PC-3 (cell line): Measurements from ENCODE around the gene ABTB2. TPM values are rescaled to one million over a fixed set of nuclear protein-coding genes. Genes with fewer than 3 reads are reported as not detected.

Experiments
- ATAC-seq: fragments of 200-7000 bp; cut with Tn5 transposase; 2 replicates; pipeline ENCODE4 v1.9.1; 2020; ENCODE audit warnings: mild to moderate bottlenecking, moderate library complexity
- BruUV-seq: library from RNA; stranded (reverse); fragments of 400-500 nt; replicated peaks from 2 replicates; lab custom pipeline; 2021; lab: Mats Ljungman, UMichigan
- CTCF ChIA-PET: fragments of 300-600 bp; sonication (Branson Sonifier 250); formaldehyde crosslinking; loops from one replicate; lab custom pipeline; 2022; ENCODE audit warnings: antibody characterized with exemption; lab: Charles Lee
- POLR2A ChIA-PET: fragments of 300-600 bp; sonication (Branson Sonifier 250); formaldehyde crosslinking; loops from one replicate; lab custom pipeline; 2022; ENCODE audit warnings: antibody characterized with exemption; ENCODE audit not compliant: unreplicated experiment; lab: Charles Lee
- DNase-seq: peaks from one replicate; pipeline ENCODE4 v3.0.0-alpha.2; 2015
- H2AFZ ChIP-seq: fragments of 300-600 bp; sonication (generic); 2 replicates; pipeline ENCODE4 v1.6.0; 2016; ENCODE audit warnings: antibody characterized with exemption, low read length
- H3F3A ChIP-seq: fragments of 300-600 bp; sonication (generic); one replicate; pipeline ENCODE4 v1.6.0; 2017; ENCODE audit warnings: antibody characterized with exemption, low read length, control low read depth, mild to moderate bottlenecking; ENCODE audit not compliant: unreplicated experiment
- H3K27ac ChIP-seq: fragments of 300-600 bp; sonication (generic); 2 replicates; pipeline ENCODE4 v1.5.1; 2016; ENCODE audit warnings: mild to moderate bottlenecking, low read length
- H3K27me3 ChIP-seq: fragments of 300-600 bp; sonication (generic); 2 replicates; pipeline ENCODE4 v1.6.1; 2016; ENCODE audit warnings: low read length, mixed read lengths
- H3K36me3 ChIP-seq: fragments of 300-600 bp; sonication (generic); 2 replicates; pipeline ENCODE4 v1.6.1; 2016; ENCODE audit warnings: low read depth, mixed run types, low read length, mixed read lengths
- H3K4me1 ChIP-seq: fragments of 300-600 bp; sonication (generic); 2 replicates; pipeline ENCODE4 v1.5.1; 2016; ENCODE audit warnings: low read length; ENCODE audit not compliant: insufficient read depth
- H3K4me2 ChIP-seq: fragments of 300-600 bp; sonication (generic); 2 replicates; pipeline ENCODE4 v1.6.0; 2016; ENCODE audit warnings: low read length
- H3K4me3 ChIP-seq: fragments of 300-600 bp; sonication (generic); 2 replicates; pipeline ENCODE4 v1.5.1; 2016; ENCODE audit warnings: mild to moderate bottlenecking, low read length, mixed read lengths
- H3K79me2 ChIP-seq: fragments of 300-600 bp; sonication (generic); 2 replicates; pipeline ENCODE4 v1.6.1; 2017; ENCODE audit warnings: low read length, mixed read lengths
- H3K9ac ChIP-seq: fragments of 300-600 bp; sonication (generic); 2 replicates; pipeline ENCODE4 v1.6.0; 2016; ENCODE audit warnings: mild to moderate bottlenecking, low read length
- H3K9me2 ChIP-seq: fragments of 300-600 bp; sonication (generic); replicated peaks from 2 replicates; pipeline ENCODE4 v1.6.1; 2016; ENCODE audit warnings: mixed run types, low read length, mixed read lengths
- H3K9me3 ChIP-seq: fragments of 300-600 bp; sonication (generic); 2 replicates; pipeline ENCODE4 v1.6.1; 2016; ENCODE audit warnings: low read length, mixed read lengths
- H4K20me1 ChIP-seq: fragments of 300-600 bp; sonication (generic); 2 replicates; pipeline ENCODE4 v1.6.1; 2016; ENCODE audit warnings: low read length, mixed read lengths
- EZH2 ChIP-seq: fragments of 300-600 bp; sonication (generic); IDR thresholded peaks from one replicate; pipeline ENCODE4 v1.6.1; 2017; ENCODE audit warnings: antibody characterized with exemption, mild to moderate bottlenecking, low read length; ENCODE audit not compliant: unreplicated experiment
- EZH2phosphoT487 ChIP-seq: fragments of 300-600 bp; sonication (generic); IDR thresholded peaks from 2 replicates; pipeline ENCODE4 v1.6.1; 2018; ENCODE audit warnings: mild to moderate bottlenecking, antibody characterized with exemption, low read length, borderline replicate concordance
- intact Hi-C: fragments of 100-400 bp; cut with micrococcal nuclease; formaldehyde crosslinking; loops from 2 replicates; pipeline ENCODE4 v1.9.0; 2023
- total RNA-seq: library from RNA; depleted of rRNA; stranded (reverse); fragments of >200 nt; gene quantifications from 2 replicates; pipeline ENCODE4 v1.2.3, GENCODE V29; 2014
- TF ChIP-seq, protein P1 (sequence below): fragments of 300-600 bp; sonication (generic); conservative IDR thresholded peaks from 2 replicates; pipeline ENCODE4 v1.5.1; 2017; ENCODE audit warnings: antibody characterized with exemption, low read depth, mild to moderate bottlenecking, low read length

ABTB2 gene
- total RNA-seq, 1 experiment from 2014 or later, result 5.2 TPM

- DNase-seq (no peak), ATAC-seq (0 out of 2 replicates have a peak, but pooled peaks have one; percentile 8)
- Histone ChIP-seq H2AFZ (no peak overlapping the region), H3K27me3 (no peaks in the 10 kb centered on the region), H3F3A (no peaks in the 10 kb centered on the region), H3K4me3 (no peak overlapping the region), H3K4me1 (no peaks in the 10 kb centered on the region), H3K9me3 (no peaks in the 10 kb centered on the region), H4K20me1 (no peaks in the 10 kb centered on the region), H3K9me2 (no peaks in the 10 kb centered on the region), H3K36me3 (0 out of 2 replicates have a peak, but pooled peaks cover 2% of the 10 kb centered on the region), H3K27ac (no peak overlapping the region), H3K79me2 (no peaks in the 10 kb centered on the region), H3K4me2 (no peak overlapping the region), H3K9ac (no peak overlapping the region)
- CTCF ChIA-PET, result no interaction called here
- BruUV-seq, result no TSS peak
- no peak for TF ChIP-seq EZH2phosphoT487
- TF ChIP-seq, protein P1, sequence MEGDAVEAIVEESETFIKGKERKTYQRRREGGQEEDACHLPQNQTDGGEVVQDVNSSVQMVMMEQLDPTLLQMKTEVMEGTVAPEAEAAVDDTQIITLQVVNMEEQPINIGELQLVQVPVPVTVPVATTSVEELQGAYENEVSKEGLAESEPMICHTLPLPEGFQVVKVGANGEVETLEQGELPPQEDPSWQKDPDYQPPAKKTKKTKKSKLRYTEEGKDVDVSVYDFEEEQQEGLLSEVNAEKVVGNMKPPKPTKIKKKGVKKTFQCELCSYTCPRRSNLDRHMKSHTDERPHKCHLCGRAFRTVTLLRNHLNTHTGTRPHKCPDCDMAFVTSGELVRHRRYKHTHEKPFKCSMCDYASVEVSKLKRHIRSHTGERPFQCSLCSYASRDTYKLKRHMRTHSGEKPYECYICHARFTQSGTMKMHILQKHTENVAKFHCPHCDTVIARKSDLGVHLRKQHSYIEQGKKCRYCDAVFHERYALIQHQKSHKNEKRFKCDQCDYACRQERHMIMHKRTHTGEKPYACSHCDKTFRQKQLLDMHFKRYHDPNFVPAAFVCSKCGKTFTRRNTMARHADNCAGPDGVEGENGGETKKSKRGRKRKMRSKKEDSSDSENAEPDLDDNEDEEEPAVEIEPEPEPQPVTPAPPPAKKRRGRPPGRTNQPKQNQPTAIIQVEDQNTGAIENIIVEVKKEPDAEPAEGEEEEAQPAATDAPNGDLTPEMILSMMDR, result no peak
- no peak for TF ChIP-seq EZH2
- POLR2A ChIA-PET, result no interaction called here
- intact Hi-C loops, result no loop called here
Observed at GRCh38 chr11:34155757-34156062, 202.1 kb downstream of the ABTB2 start.

GRCh38 chr11:34155057-34155756 lies 202.6 kb downstream of the ABTB2 start:
- H3K9ac ChIP-seq, result no peak overlapping the region
- no peak overlapping the region for H3K4me2 ChIP-seq
- no peaks in the 10 kb centered on the region for H3K4me1 ChIP-seq
- H4K20me1 ChIP-seq, result no peaks in the 10 kb centered on the region
- H3K27ac ChIP-seq, result no peak overlapping the region
- no peak overlapping the region for H3K4me3 ChIP-seq
- H2AFZ ChIP-seq, result no peak overlapping the region
- H3K9me2 ChIP-seq, result no peaks in the 10 kb centered on the region
- no peaks in the 10 kb centered on the region for H3K79me2 ChIP-seq
- DNase-seq, result no peak
- CTCF ChIA-PET, result no interaction called here
- H3F3A ChIP-seq, result no peaks in the 10 kb centered on the region
- no peak for TF ChIP-seq EZH2phosphoT487
- TF ChIP-seq, protein P1, result no peak
- no peak for TF ChIP-seq EZH2
- intact Hi-C loops, result no loop called here
- H3K27me3 ChIP-seq, result no peaks in the 10 kb centered on the region
- BruUV-seq, result no TSS peak
- no peak for ATAC-seq
- H3K9me3 ChIP-seq, result no peaks in the 10 kb centered on the region
- POLR2A ChIA-PET, result no interaction called here
- peaks cover 7% of the 10 kb centered on the region; the same call in 1 of the 2 replicates for H3K36me3 ChIP-seq

- no peaks in the 10 kb centered on the region for H3F3A ChIP-seq
- no peak overlapping the region for H3K4me3 ChIP-seq
- no peak for DNase-seq
- TF ChIP-seq EZH2 (no peak), EZH2phosphoT487 (no peak)
- TF ChIP-seq, protein P1, result no peak
- no peak for ATAC-seq
- peaks cover 7% of the 10 kb centered on the region; the same call in 1 of the 2 replicates for H3K36me3 ChIP-seq
- CTCF ChIA-PET, result no interaction called here
- POLR2A ChIA-PET, result no interaction called here
- H3K27me3 ChIP-seq, result no peaks in the 10 kb centered on the region
- no peaks in the 10 kb centered on the region for H3K4me1 ChIP-seq
- BruUV-seq, result no TSS peak
- H3K27ac ChIP-seq, result no peak overlapping the region
- H3K79me2 ChIP-seq, result no peaks in the 10 kb centered on the region
- intact Hi-C loops, result no loop called here
- no peaks in the 10 kb centered on the region for H3K9me3 ChIP-seq
- no peak overlapping the region for H3K9ac ChIP-seq
- H3K9me2 ChIP-seq, result no peaks in the 10 kb centered on the region
- H4K20me1 ChIP-seq, result no peaks in the 10 kb centered on the region
- H2AFZ ChIP-seq, result no peak overlapping the region
- no peak overlapping the region for H3K4me2 ChIP-seq
Observed at GRCh38 chr11:34154059-34154875, 203.5 kb downstream of the ABTB2 start.
